ENCODE results near the gene COL4A2.

GRCh38 chr13:110396913-110397381, 89.9 kb downstream of the COL4A2 start:
- no peak for TF ChIP-seq POLR2AphosphoS5 (IDR thresholded peaks at IDR 0.05; ENCODE audit: low read depth, low read length)
- TF ChIP-seq POLR2A (IDR thresholded peaks at IDR 0.05; ENCODE audit: low read depth, low read length): no peak
- TF ChIP-seq TAF1 (IDR thresholded peaks at IDR 0.05; ENCODE audit: borderline replicate concordance, low read depth, low read length): no peak
